ENCODE results near the gene FCHO1.

FCHO1 gene

GRCh38 chr19:17835182-17836006 lies 84.1 kb downstream of the FCHO1 start:
- H3K27ac ChIP-seq, result no peak overlapping the region
- H3K4me3 ChIP-seq (ENCODE audit: low read depth, low read length), result no peak overlapping the region
- DNase-seq, result no peak
- TF ChIP-seq CTCF (IDR thresholded peaks at IDR 0.05; ENCODE audit: low read depth, low read length), result no peak
- no peaks in the 10 kb centered on the region for H3K36me3 ChIP-seq
- H3K27me3 ChIP-seq (ENCODE audit: insufficient read depth, low read depth, severe bottlenecking), result no peaks in the 10 kb centered on the region
- no peaks in the 10 kb centered on the region for H3K9me3 ChIP-seq (ENCODE audit: severe bottlenecking)

GRCh38 chr19:17836530-17836929 lies 85.3 kb downstream of the FCHO1 start:
- Histone ChIP-seq H3K27me3 (ENCODE audit: insufficient read depth, low read depth, severe bottlenecking) (no peaks in the 10 kb centered on the region), H3K9me3 (ENCODE audit: severe bottlenecking) (no peaks in the 10 kb centered on the region), H3K4me3 (ENCODE audit: low read depth, low read length) (no peak overlapping the region), H3K36me3 (no peaks in the 10 kb centered on the region), H3K27ac (no peak overlapping the region)
- no peak for DNase-seq
- no peak for TF ChIP-seq CTCF (IDR thresholded peaks at IDR 0.05; ENCODE audit: low read depth, low read length)

GRCh38 chr19:17837972-17838371 lies 86.7 kb downstream of the FCHO1 start:
- Histone ChIP-seq H3K27me3 (ENCODE audit: insufficient read depth, low read depth, severe bottlenecking) (no peaks in the 10 kb centered on the region), H3K27ac (no peak overlapping the region), H3K9me3 (ENCODE audit: severe bottlenecking) (no peaks in the 10 kb centered on the region), H3K36me3 (no peaks in the 10 kb centered on the region), H3K4me3 (ENCODE audit: low read depth, low read length) (no peak overlapping the region)
- DNase-seq, result no peak
- no peak for TF ChIP-seq CTCF (IDR thresholded peaks at IDR 0.05; ENCODE audit: low read depth, low read length)

Measured in WERI-Rb-1 (cell line).